Measurements from ENCODE around the gene SHFL.
A peak's percentile ranks its signal among the peaks of the same experiment; 100 is the strongest.

Gene SHFL

DNA sequence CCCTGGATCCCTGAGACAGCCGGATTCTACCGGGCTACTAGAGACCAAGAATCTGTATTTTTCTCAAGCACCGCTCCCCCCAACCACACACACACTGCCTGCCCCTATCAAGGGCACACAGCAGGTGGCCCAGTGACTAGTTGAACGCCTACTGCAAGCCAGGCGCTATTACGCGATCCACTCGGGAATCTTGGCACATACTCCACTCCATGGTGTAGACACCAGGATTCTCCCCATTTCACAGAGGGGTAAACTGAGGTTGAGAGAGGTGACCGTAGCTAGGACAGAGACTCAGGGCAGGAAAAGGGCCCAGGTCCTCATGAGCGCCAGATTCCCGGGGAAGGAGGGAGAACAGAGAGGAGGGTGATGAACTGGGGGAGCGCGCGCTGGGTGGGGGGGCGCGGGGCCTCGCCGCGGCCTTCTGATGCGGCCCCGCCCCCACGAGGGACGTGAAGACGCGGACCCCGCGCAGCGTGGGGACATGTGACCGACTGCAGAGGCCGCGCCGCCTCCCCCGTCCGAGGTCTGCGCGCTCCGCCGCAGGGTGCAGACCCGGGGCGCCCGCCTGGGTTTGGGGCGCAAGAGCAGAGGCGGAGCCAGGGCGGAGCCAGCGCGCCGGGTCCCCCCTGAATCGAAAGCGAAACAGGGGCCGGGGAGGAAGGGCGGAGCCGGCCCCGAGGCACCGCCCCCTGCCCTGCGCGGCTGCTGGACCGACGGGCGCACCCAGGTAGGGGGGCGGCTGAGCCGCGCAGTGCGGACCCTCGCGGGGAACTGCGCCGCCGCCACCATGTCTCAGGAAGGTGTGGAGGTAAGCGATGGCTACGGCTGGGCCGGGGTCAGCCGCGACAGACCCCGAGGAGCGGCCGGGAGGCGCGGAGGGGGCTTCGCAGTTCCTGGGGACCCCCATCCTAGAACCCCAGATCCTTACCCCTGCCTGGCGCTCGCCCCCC lies at the start of gene SHFL:
Gene SHFL, plus strand, starts transcription at position 677 of the 950 bp plus-strand sequence. Its CDS starts 111 bp downstream, at position 788.
- no peak for TF ChIP-seq ZNF274 (IDR thresholded peaks at IDR 0.05; ENCODE audit: low read depth, low read length)
- peak within 1 kb of the TSS; percentile 89 for H3K4me3 ChIP-seq (ENCODE audit: low read length)

DNA sequence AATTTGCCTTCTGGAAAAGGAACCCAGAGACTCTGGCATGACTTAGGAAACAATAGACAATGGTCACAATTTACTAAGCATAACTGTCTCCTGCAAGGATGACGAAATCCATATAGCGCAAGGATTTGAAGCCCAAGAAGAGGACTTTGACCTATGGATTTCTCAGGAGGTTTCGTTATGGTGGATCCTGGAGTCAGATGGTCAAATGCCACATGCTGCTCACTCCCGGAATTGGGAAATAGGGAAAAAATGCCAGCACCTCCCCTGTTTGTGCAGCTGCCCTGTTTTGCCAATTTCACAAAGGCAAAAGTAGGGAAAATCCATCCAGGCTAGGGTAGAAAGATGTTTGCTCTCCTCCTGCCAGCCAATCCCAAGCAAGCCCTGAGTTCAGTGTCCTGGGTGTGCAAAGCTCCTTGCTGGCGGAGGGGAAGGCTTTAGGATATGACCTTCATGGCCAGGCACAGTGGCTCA lies 49.5 kb upstream of the SHFL start:
- no peak for TF ChIP-seq ZNF274 (IDR thresholded peaks at IDR 0.05; ENCODE audit: low read depth, low read length)
- H3K4me3 ChIP-seq (ENCODE audit: low read length), result no peak overlapping the region

DNA sequence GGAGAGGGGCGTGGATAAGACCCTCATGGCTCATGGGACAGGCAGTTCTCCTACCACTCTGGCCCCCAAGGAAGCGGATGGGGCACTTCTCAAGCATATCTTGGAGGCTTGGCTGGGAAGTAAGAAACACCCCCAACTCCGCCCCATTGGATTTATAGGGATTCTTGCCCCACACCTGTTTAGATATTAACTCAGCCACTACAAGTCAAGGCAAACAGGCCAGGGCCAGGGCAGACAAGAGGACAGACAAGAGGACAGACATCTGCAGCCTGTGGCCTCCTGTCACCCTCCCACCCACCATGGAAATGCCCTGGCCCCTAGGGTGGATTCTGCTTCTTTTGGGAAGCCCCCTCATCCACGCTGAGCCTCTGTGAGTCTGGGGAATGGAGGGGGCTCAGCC lies 48.8 kb upstream of the SHFL start:
- TF ChIP-seq ZNF274 (IDR thresholded peaks at IDR 0.05; ENCODE audit: low read depth, low read length), result no peak

DNA sequence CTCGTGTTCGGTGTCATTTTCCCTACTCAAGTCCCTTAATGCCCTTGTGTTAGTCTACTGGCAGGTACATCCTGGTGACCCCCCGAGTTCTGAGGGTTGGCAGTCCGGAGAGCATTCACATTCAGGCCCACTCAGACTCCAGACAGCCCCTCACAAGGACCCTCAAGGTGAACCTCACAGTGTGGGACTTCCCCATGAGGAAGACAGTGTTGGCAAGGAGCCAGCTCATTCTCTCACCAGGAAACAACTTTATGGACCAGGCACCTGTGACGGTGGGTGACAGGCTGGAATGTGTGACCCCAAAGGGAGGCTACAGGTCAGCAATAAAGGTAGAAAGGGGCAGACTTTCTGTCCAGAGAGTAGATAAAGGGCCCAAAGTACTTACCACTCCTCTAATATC lies 48.3 kb upstream of the SHFL start:
- no peak overlapping the region for H3K4me3 ChIP-seq (ENCODE audit: low read length)

More for the DNA sequence above, 48.8 kb upstream of the SHFL start:
- no peak overlapping the region for H3K4me3 ChIP-seq (ENCODE audit: low read length)

DNA sequence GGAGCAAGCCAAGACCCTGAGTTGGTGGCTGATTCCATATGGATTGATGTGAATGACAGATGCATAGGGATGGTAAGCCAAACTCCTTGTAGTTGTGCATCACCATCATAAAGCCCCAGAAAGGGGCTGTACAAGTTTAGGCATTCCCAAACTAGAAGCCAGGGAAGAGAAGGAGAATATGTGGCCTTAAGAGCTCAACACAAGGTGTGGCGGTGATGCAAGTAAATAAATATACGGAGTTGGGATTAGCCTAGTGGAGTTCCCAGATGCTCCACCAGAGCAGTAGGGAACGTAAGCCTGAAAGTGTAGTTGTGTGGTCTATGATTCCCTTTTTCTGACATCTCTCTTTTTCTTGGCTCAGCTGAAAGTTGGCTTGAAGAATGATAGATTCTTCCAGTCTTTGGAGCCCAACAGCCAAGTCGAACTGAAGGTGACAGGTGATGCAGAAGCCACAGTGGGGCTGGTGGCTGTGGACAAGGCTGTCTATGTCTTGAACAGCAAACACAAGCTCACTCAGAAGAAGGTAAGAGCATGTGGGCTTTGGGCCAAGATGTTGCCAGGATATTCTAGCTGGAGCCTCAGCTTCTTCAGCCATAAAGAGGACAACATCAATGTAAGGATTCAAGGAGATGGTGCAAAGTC lies 42.7 kb upstream of the SHFL start:
- no peak for TF ChIP-seq ZNF274 (IDR thresholded peaks at IDR 0.05; ENCODE audit: low read depth, low read length)

More for the DNA sequence above, 48.3 kb upstream of the SHFL start:
- no peak for TF ChIP-seq ZNF274 (IDR thresholded peaks at IDR 0.05; ENCODE audit: low read depth, low read length)

DNA sequence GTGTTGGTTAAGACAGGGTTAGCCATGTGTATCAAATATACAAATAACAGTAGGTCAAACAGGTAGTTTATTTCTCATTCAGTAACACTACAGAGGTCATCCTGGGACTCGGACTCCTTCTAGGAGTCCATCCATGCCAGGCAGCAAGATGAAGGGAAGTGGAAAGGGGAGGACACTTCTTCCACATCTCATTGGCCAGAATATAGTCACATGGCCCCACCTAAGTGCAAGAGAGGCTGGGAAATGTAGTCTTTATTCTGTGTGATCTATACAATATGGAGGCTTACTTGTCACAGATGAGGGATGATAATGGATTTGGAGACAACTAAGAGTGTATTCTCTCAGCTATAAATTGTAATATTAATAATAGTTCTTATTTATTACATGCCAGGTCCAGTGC lies 41.7 kb upstream of the SHFL start:
- no peak for TF ChIP-seq ZNF274 (IDR thresholded peaks at IDR 0.05; ENCODE audit: low read depth, low read length)
- H3K4me3 ChIP-seq (ENCODE audit: low read length), result no peak overlapping the region

More for the DNA sequence above, 42.7 kb upstream of the SHFL start:
- H3K4me3 ChIP-seq (ENCODE audit: low read length), result no peak overlapping the region

DNA sequence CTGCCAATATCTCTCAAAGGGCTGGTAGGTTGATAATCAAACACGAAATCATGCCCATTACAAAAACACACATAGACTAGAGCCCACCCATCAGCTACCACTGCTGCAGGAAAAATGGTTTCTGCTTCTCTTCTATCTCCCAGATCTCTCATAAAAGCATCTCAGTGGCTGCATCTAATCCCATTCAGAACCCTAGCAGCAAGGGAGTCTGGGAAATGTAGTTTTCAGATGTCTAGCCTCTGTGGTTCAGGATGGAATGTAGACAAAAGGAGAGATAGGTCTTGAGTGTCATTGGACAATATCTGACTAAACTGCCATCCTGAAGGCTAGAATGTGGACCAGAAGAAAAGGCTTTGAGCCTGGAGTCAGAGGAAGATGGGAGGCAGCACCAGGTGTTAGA lies 40.7 kb upstream of the SHFL start:
- no peak for TF ChIP-seq ZNF274 (IDR thresholded peaks at IDR 0.05; ENCODE audit: low read depth, low read length)

DNA sequence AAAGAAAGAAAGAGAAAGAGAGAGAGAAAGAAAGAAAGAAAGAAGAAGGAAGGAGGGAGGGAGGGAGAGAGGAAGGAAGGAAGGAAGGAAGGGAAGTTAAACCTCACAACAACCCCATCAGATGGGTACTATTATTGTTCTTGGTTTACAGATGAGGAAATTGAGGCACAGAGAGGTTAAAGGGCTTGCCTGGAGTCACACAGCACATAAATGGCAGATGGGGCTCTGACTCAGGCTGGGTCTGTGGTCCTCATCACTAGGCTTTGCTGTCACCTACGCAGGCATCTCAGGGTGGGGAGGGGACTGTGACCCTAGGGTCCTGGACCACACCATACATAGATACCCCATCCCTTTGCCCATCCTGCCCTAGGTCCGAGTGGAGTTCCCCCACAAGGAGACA lies 36.5 kb upstream of the SHFL start:
- no peak overlapping the region for H3K4me3 ChIP-seq (ENCODE audit: low read length)
- no peak for TF ChIP-seq ZNF274 (IDR thresholded peaks at IDR 0.05; ENCODE audit: low read depth, low read length)

More for the DNA sequence above, 40.7 kb upstream of the SHFL start:
- H3K4me3 ChIP-seq (ENCODE audit: low read length), result no peak overlapping the region

DNA sequence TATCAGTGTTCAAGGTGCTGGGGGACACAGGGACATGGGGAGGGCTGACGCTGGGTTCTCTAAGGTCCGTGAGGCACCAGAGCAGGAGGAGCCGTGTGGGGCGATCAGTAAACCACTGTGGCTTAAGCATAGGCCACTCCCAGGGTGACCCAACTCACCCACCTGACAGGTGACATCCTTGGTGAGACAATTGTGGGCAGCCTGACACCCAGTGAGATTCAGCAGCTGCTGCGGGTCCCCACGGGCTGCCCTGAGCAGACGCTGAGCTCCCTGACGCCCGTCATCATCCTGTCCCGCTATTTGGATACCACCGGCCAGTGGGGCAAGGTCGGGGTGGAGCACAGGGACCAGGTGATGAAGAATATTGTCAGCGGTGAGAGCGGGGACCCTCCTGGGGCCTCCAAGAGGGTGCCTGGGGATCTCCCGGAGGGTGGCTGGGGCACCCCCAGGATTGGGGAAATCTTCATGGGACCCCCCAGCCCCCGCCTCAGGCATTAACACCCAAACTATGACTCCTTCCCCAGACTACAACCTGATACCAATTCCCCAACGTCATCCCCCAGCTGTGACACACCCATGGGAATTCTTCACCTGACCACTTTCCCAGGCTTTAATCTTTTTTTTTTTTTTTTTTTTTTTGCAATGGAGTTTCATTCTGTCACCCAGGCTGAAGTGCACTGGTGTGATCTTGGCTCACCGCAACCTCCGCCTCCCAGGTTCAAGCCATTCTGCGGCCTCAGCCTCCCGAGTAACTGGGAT lies 33.3 kb upstream of the SHFL start:
- TF ChIP-seq ZNF274 (IDR thresholded peaks at IDR 0.05; ENCODE audit: low read depth, low read length), result no peak
- no peak overlapping the region for H3K4me3 ChIP-seq (ENCODE audit: low read length)

DNA sequence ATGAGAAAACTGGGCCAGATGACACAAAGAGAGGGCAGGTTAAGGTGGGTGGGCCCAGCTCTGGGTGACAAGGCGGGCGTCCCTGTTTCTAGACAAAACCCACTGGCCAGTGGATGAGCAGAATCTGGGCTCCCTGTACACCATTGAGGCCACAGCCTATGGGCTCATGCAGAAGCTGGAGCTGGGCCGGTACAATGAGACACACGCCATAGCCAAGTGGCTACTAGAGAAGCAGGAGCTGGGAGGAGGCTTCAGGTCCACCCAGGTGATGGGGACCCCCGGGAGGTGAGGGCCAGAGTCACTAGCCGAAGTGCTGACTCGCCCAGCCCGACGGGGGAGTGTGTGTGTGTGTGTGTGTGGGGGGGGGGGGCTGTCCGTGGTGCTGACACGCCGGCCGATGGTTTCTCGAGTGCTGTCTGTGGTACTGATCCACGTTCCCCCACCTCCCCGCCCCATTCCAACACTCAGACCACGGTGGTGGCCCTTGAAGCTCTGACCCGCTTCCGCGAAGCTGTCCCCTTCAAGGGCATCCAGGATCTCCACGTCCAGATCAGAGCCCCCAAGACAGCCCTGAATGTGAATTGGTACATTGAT lies 24.3 kb upstream of the SHFL start:
- TF ChIP-seq ZNF274 (IDR thresholded peaks at IDR 0.05; ENCODE audit: low read depth, low read length), result no peak
- H3K4me3 ChIP-seq (ENCODE audit: low read length), result no peak overlapping the region

DNA sequence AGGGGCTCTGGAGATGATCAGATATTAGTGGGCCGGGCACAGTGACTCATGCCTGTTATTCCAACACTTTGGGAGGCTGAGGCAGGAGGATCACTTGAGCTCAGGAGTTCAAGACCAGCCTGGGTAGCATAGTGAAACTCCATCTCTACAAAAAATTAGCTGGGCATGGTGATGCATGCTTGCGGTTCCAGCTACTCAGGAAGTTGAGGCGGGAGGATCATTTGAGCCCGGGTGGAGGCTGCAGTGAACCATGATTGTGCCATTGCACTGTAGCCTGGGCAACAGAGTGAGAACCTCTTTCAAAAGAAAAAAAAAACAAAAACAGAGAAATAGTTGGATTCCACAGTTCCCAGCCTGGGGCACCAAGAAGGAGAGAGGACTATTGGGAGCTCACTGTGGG lies 17.9 kb upstream of the SHFL start:
- no peak overlapping the region for H3K4me3 ChIP-seq (ENCODE audit: low read length)
- no peak for TF ChIP-seq ZNF274 (IDR thresholded peaks at IDR 0.05; ENCODE audit: low read depth, low read length)

DNA sequence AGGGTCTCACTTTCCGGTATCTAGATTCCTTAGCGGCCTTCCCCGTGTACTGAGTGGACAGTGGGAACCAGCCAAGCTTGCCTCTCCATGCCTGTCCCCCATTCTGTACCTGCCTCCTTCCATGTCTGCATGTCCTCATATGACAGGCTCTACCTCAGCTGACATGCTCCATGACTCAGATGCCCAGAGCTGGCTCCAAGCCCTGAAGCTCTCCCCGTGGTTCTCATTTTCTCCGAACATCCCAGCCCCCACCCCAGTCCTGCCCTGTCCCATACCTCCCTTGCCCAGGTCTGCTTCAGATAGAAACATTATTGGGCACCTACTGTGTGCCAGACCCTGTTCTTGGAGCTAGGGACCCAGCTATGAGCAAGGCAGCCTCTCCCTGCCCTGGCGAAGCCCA lies 17.1 kb upstream of the SHFL start:
- no peak for TF ChIP-seq ZNF274 (IDR thresholded peaks at IDR 0.05; ENCODE audit: low read depth, low read length)
- H3K4me3 ChIP-seq (ENCODE audit: low read length), result no peak overlapping the region

DNA sequence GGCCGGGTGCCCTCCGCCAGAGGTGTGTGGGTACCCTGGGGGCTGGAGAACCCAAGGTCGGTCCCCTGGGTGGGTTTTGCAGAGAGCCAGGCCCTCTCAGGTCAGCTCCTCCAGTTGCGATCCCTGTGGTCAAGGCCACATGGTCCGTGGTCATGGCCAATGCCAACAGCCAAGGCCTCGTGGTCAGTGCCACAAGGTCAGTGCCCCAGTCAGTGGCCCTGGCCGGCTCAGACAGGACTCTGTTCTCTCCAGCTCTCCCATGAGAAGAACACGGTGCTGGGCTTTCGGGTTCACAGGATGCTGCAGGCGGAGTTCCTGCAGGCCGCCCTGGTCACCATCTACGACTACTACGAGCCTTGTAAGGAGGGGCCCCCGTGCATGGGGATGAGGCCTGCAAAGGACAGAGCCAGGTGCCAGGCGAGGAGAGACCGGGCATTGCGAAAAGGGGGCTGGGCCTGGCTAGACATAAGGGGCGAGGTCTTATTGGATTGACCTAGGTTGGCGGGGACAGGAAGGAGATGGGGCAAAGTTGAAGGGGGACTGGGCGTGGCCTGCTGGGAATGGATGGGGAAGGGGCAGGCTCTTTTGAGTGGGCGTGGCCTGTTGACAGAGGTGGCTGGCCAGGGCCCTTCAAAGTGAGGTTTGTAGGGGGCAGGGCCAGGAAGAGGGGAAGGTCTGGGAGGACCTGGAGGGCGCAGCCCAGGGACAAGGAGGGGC lies 15.2 kb upstream of the SHFL start:
- H3K4me3 ChIP-seq (ENCODE audit: low read length), result no peak overlapping the region

More for the DNA sequence above, 15.2 kb upstream of the SHFL start:
- TF ChIP-seq ZNF274 (IDR thresholded peaks at IDR 0.05; ENCODE audit: low read depth, low read length), result no peak

Data from GM08714 (cell line).